BLaER1 (cell line): ENCODE data around the gene PLA2G2E.

Experiments
- H3K27ac ChIP-seq: shearing (Covaris generic); formaldehyde crosslinking; 2 replicates; pipeline ENCODE4 v1.8.1; 2022
- H3K27me3 ChIP-seq: shearing (Covaris generic); formaldehyde crosslinking; 2 replicates; pipeline ENCODE4 v1.8.1; 2022
- H3K36me3 ChIP-seq: shearing (Covaris generic); formaldehyde crosslinking; 2 replicates; pipeline ENCODE4 v1.8.1; 2022
- H3K4me1 ChIP-seq: shearing (Covaris generic); formaldehyde crosslinking; 2 replicates; pipeline ENCODE4 v1.8.1; 2022
- H3K4me2 ChIP-seq: shearing (Covaris generic); formaldehyde crosslinking; 2 replicates; pipeline ENCODE4 v1.8.1; 2022
- H3K4me3 ChIP-seq: shearing (Covaris generic); formaldehyde crosslinking; 2 replicates; pipeline ENCODE4 v1.8.1; 2022
- H3K9ac ChIP-seq: shearing (Covaris generic); formaldehyde crosslinking; 2 replicates; pipeline ENCODE4 v1.8.1; 2022
- H3K9me3 ChIP-seq: shearing (Covaris generic); formaldehyde crosslinking; 2 replicates; pipeline ENCODE4 v1.8.1; 2022
- H4K20me1 ChIP-seq: shearing (Covaris generic); formaldehyde crosslinking; 2 replicates; pipeline ENCODE4 v1.8.1; 2022
- Cebpa-rat ChIP-seq: shearing (Covaris generic); IDR thresholded peaks from 2 replicates; pipeline ENCODE4 v1.8.1; 2022

Gene PLA2G2E

GRCh38 chr1:19920132-19920710 is 3.2 kb downstream of the PLA2G2E start:
- no peak for TF ChIP-seq Cebpa-rat
- Histone ChIP-seq H3K4me2 (no peak overlapping the region), H4K20me1 (no peaks in the 10 kb centered on the region), H3K4me1 (peaks cover 8% of the 10 kb centered on the region), H3K4me3 (no peak overlapping the region), H3K9me3 (no peaks in the 10 kb centered on the region), H3K27me3 (no peaks in the 10 kb centered on the region), H3K27ac (no peak overlapping the region), H3K36me3 (peaks cover 5% of the 10 kb centered on the region), H3K9ac (no peak overlapping the region)

DNA sequence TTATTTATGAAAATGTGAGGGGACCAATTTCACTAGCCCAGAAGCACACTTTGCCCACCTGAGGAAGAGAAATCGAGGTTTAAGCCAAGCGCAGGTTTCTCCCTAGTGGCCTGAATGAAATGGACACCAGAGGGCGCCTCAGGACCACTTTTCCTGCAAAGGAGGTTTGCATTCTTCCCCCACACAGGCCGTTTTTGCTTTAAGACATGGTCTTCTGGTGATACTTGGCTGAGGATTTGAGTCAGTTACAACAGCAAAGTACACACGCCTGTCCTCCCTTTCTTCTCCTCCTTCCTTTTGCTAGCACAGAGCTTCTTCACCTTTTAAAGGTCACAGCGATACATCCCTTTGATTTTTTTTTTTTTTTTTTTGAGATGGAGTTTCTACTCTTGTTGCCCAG is 5.4 kb downstream of the PLA2G2E start:
- H3K4me2 ChIP-seq, result no peak overlapping the region
- H3K4me3 ChIP-seq, result no peak overlapping the region
- H3K9ac ChIP-seq, result no peak overlapping the region
- no peak overlapping the region for H3K27ac ChIP-seq
- no peaks in the 10 kb centered on the region for H3K9me3 ChIP-seq
- peaks cover 2% of the 10 kb centered on the region; the same call in 1 of the 2 replicates for H4K20me1 ChIP-seq
- H3K4me1 ChIP-seq, result no peaks in the 10 kb centered on the region; the same call in 1 of the 2 replicates
- H3K36me3 ChIP-seq, result peaks cover 27% of the 10 kb centered on the region
- H3K27me3 ChIP-seq, result no peaks in the 10 kb centered on the region
- TF ChIP-seq Cebpa-rat, result no peak

GRCh38 chr1:19910650-19911049 is 12.8 kb downstream of the PLA2G2E start:
- H3K4me2 ChIP-seq, result no peak overlapping the region
- peaks cover 16% of the 10 kb centered on the region for H3K4me1 ChIP-seq
- no peak overlapping the region for H3K27ac ChIP-seq
- no peak overlapping the region for H3K4me3 ChIP-seq
- TF ChIP-seq Cebpa-rat, result no peak
- H3K36me3 ChIP-seq, result peaks cover 97% of the 10 kb centered on the region
- H3K9me3 ChIP-seq, result no peaks in the 10 kb centered on the region
- no peaks in the 10 kb centered on the region for H3K27me3 ChIP-seq
- H4K20me1 ChIP-seq, result peaks cover 41% of the 10 kb centered on the region
- H3K9ac ChIP-seq, result no peak overlapping the region

GRCh38 chr1:19909971-19910370 is 13.4 kb downstream of the PLA2G2E start:
- peaks cover 97% of the 10 kb centered on the region for H3K36me3 ChIP-seq
- H3K4me1 ChIP-seq, result peaks cover 16% of the 10 kb centered on the region
- H3K27ac ChIP-seq, result no peak overlapping the region
- no peak overlapping the region for H3K9ac ChIP-seq
- H3K4me3 ChIP-seq, result no peak overlapping the region
- no peak overlapping the region for H3K4me2 ChIP-seq
- H3K27me3 ChIP-seq, result no peaks in the 10 kb centered on the region
- no peak for TF ChIP-seq Cebpa-rat
- H4K20me1 ChIP-seq, result peaks cover 41% of the 10 kb centered on the region
- H3K9me3 ChIP-seq, result no peaks in the 10 kb centered on the region

GRCh38 chr1:19909392-19909791 is 14.0 kb downstream of the PLA2G2E start:
- Histone ChIP-seq H3K9ac (no peak overlapping the region), H3K4me2 (no peak overlapping the region), H3K36me3 (peaks cover 97% of the 10 kb centered on the region), H3K27ac (no peak overlapping the region), H3K9me3 (no peaks in the 10 kb centered on the region), H3K4me3 (no peak overlapping the region), H4K20me1 (peaks cover 41% of the 10 kb centered on the region), H3K27me3 (no peaks in the 10 kb centered on the region), H3K4me1 (peaks cover 16% of the 10 kb centered on the region)
- no peak for TF ChIP-seq Cebpa-rat

DNA sequence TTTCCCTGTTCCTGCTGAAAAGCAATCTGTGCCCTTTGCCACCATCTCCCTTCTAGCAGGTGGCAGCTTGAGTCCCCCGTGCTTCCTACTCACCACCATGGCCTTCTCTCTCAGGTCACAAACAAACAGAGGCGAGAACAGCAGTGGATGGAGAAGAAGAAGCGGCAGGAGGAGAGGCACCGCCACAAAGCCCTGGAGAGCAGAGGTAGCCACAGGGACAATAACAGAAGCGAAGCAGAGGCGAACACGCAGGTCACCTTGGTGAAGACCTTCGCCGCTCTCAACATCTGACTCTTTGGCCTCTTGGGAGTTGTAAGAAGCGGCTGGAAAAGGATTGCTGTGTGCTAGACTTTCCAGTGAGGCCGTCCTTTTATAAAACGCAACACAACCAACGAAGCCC is 16.0 kb downstream of the PLA2G2E start:
- no peak for TF ChIP-seq Cebpa-rat
- peaks cover 12% of the 10 kb centered on the region for H3K4me1 ChIP-seq
- H3K27me3 ChIP-seq, result no peaks in the 10 kb centered on the region
- no peaks in the 10 kb centered on the region for H3K9me3 ChIP-seq
- H3K27ac ChIP-seq, result no peak overlapping the region
- H3K9ac ChIP-seq, result no peak overlapping the region
- H4K20me1 ChIP-seq, result peaks cover 46% of the 10 kb centered on the region
- H3K4me3 ChIP-seq, result no peak overlapping the region
- no peak overlapping the region for H3K4me2 ChIP-seq
- H3K36me3 ChIP-seq, result peaks cover 94% of the 10 kb centered on the region

DNA sequence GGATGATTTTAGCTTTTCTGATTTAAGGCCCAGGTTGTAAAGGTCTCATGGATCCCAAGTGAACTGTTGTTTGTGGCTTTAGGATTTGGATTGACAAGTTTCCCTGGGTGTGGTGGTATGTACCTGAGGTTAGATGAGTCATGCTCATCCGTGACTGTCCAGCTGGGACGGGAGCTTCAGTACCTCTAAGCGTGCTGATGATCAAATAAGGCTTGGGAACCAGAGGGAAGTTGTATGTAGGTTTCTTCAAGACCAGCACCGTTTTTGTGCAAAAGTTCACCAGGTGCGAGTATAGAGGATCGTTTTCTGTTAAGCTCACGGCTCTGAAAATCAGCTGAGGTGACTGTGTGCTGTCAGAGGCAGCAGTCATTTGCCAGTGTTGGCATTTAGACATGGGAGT is 19.8 kb downstream of the PLA2G2E start:
- Histone ChIP-seq H3K4me3 (no peak overlapping the region), H3K9me3 (no peaks in the 10 kb centered on the region), H3K4me1 (no peaks in the 10 kb centered on the region), H3K4me2 (no peak overlapping the region), H3K27me3 (no peaks in the 10 kb centered on the region), H3K36me3 (peaks cover 96% of the 10 kb centered on the region), H4K20me1 (peaks cover 26% of the 10 kb centered on the region; the same call in 1 of the 2 replicates), H3K9ac (no peak overlapping the region), H3K27ac (no peak overlapping the region)
- TF ChIP-seq Cebpa-rat, result no peak

DNA sequence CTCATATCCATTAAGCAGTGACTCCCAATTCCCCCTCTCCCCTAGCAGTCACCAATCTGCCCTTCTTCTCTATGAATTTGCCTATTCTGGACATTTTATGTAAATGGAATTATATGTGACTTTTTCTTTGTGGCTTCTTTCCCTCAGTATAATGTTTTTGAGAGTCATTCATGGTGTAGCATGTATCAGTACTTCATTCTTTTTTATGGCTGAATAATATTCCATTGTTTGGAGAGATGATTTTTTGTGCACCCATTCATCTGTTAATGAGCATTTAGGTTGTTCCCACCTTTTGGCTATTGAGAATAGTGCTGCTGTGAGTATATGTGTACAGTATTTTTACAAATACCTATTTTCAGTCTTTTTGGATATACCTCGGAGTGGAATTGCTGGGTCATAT is 21.8 kb downstream of the PLA2G2E start:
- no peak for TF ChIP-seq Cebpa-rat
- Histone ChIP-seq H3K9ac (no peak overlapping the region), H3K36me3 (peaks cover 96% of the 10 kb centered on the region), H3K4me3 (no peak overlapping the region), H3K9me3 (no peaks in the 10 kb centered on the region), H3K4me2 (no peak overlapping the region), H3K4me1 (no peaks in the 10 kb centered on the region), H4K20me1 (peaks cover 35% of the 10 kb centered on the region), H3K27me3 (no peaks in the 10 kb centered on the region), H3K27ac (no peak overlapping the region)

GRCh38 chr1:19894218-19894617 is 29.2 kb downstream of the PLA2G2E start:
- Histone ChIP-seq H3K4me3 (no peak overlapping the region), H3K27me3 (no peaks in the 10 kb centered on the region), H3K4me1 (no peaks in the 10 kb centered on the region), H3K9me3 (no peaks in the 10 kb centered on the region), H3K4me2 (no peak overlapping the region), H3K36me3 (peaks cover 97% of the 10 kb centered on the region), H3K9ac (no peak overlapping the region), H4K20me1 (peaks cover 75% of the 10 kb centered on the region), H3K27ac (no peak overlapping the region)
- TF ChIP-seq Cebpa-rat, result no peak

DNA sequence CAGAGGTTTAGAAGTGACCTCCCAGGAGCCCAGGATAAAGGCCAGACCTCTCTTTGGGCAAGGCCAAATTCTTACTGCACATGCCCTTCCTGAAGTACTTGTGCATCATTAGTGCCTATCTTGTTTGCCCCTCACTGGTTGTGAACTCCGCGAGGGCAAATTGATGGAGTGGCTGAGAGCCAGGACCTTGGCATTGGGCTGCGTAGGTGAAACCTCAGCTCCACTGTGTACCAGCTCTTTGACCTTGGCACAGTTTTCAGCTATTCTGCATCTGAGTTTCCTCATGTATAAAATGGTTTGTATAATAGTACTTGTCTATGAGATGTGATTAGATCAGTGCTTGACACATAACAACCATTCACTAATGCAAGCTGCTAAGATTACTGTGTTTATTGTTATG is 29.7 kb downstream of the PLA2G2E start:
- no peak overlapping the region for H3K9ac ChIP-seq
- peaks cover 92% of the 10 kb centered on the region for H3K36me3 ChIP-seq
- H3K27ac ChIP-seq, result no peak overlapping the region
- H3K4me3 ChIP-seq, result no peak overlapping the region
- H4K20me1 ChIP-seq, result peaks cover 75% of the 10 kb centered on the region
- no peaks in the 10 kb centered on the region for H3K27me3 ChIP-seq
- H3K4me2 ChIP-seq, result no peak overlapping the region
- TF ChIP-seq Cebpa-rat, result no peak
- H3K9me3 ChIP-seq, result no peaks in the 10 kb centered on the region
- H3K4me1 ChIP-seq, result no peaks in the 10 kb centered on the region
